H9 (cell line): ENCODE data around the gene HAGH. TPM values are rescaled to one million over a fixed set of nuclear protein-coding genes. Genes with fewer than 3 reads are reported as not detected.

Experiments
- DNase-seq: peaks from one replicate; pipeline ENCODE4 v3.0.0-alpha.2; 2017
- H2AFZ ChIP-seq: one replicate; pipeline ENCODE4 v1.6.1; 2013; ENCODE audit warnings: mild to moderate bottlenecking, low read length, control low read depth, moderate library complexity
- H2AK5ac ChIP-seq: 2 replicates; pipeline ENCODE4 v1.6.1; 2013; ENCODE audit warnings: low read length, control low read depth, mixed read lengths; ENCODE audit not compliant: insufficient read length
- H2BK120ac ChIP-seq: one replicate; pipeline ENCODE4 v1.6.1; 2013; ENCODE audit warnings: low read depth, mild to moderate bottlenecking, low read length, control low read depth, inconsistent platforms; ENCODE audit not compliant: poor library complexity, severe bottlenecking
- H2BK12ac ChIP-seq: 2 replicates; pipeline ENCODE4 v1.6.1; 2013; ENCODE audit warnings: low read length, control low read depth, mixed read lengths, low read depth; ENCODE audit not compliant: insufficient read length
- H2BK15ac ChIP-seq: 2 replicates; pipeline ENCODE4 v1.6.1; 2013; ENCODE audit warnings: low read depth, low read length, control low read depth
- H2BK20ac ChIP-seq: one replicate; pipeline ENCODE4 v1.6.1; 2013; ENCODE audit warnings: low read depth, mild to moderate bottlenecking, low read length, control low read depth, inconsistent platforms; ENCODE audit not compliant: poor library complexity, severe bottlenecking
- H2BK5ac ChIP-seq: 2 replicates; pipeline ENCODE4 v1.6.1; 2013; ENCODE audit warnings: low read length, control low read depth, mixed read lengths; ENCODE audit not compliant: insufficient read length
- H3K14ac ChIP-seq: 2 replicates; pipeline ENCODE4 v1.6.1; 2013; ENCODE audit warnings: low read length, control low read depth; ENCODE audit not compliant: insufficient read depth
- H3K18ac ChIP-seq: 2 replicates; pipeline ENCODE4 v1.6.1; 2013; ENCODE audit warnings: low read depth, mild to moderate bottlenecking, mixed read lengths, low read length, control low read depth; ENCODE audit not compliant: insufficient read length
- H3K23ac ChIP-seq: 2 replicates; pipeline ENCODE4 v1.6.1; 2013; ENCODE audit warnings: low read length, control low read depth, mixed read lengths, low read depth; ENCODE audit not compliant: insufficient read length
- H3K23me2 ChIP-seq: 2 replicates; pipeline ENCODE4 v1.6.1; 2013; ENCODE audit warnings: low read depth, mild to moderate bottlenecking, mixed read lengths, low read length, control low read depth; ENCODE audit not compliant: insufficient read length, poor library complexity, severe bottlenecking
- H3K27ac ChIP-seq: 2 replicates; pipeline ENCODE4 v1.5.1; 2013; ENCODE audit warnings: low read length, control low read depth, mixed read lengths, low read depth; ENCODE audit not compliant: insufficient read length
- H3K27me3 ChIP-seq: 2 replicates; pipeline ENCODE4 v1.6.1; 2013; ENCODE audit warnings: low read length, control low read depth, inconsistent platforms; ENCODE audit not compliant: insufficient read depth
- H3K4ac ChIP-seq: 2 replicates; pipeline ENCODE4 v1.6.1; 2013; ENCODE audit warnings: low read depth, mild to moderate bottlenecking, control low read depth, inconsistent platforms, low read length, moderate library complexity
- H3K4me1 ChIP-seq: 2 replicates; pipeline ENCODE4 v1.6.1; 2013; ENCODE audit warnings: low read length, control low read depth, inconsistent platforms; ENCODE audit not compliant: insufficient read depth
- H3K4me2 ChIP-seq: 2 replicates; pipeline ENCODE4 v1.6.1; 2013; ENCODE audit warnings: low read length, control low read depth, mixed read lengths; ENCODE audit not compliant: insufficient read length, insufficient read depth
- H3K56ac ChIP-seq: 2 replicates; pipeline ENCODE4 v1.6.1; 2013; ENCODE audit warnings: low read depth, mild to moderate bottlenecking, mixed read lengths, low read length, control low read depth; ENCODE audit not compliant: insufficient read length
- H3K79me1 ChIP-seq: 2 replicates; pipeline ENCODE4 v1.6.1; 2013; ENCODE audit warnings: low read depth, mild to moderate bottlenecking, moderate library complexity, low read length, control low read depth, inconsistent platforms; ENCODE audit not compliant: insufficient read depth, poor library complexity, severe bottlenecking
- H3K79me2 ChIP-seq: 2 replicates; pipeline ENCODE4 v1.6.1; 2013; ENCODE audit warnings: low read length, control low read depth, inconsistent platforms; ENCODE audit not compliant: insufficient read depth
- H3K9ac ChIP-seq: 2 replicates; pipeline ENCODE4 v1.6.1; 2013; ENCODE audit warnings: low read length, control low read depth, mixed read lengths; ENCODE audit not compliant: insufficient read length; ENCODE audit errors: extremely low read depth
- H3K9me3 ChIP-seq: one replicate; pipeline ENCODE4 v1.6.1; 2013; ENCODE audit warnings: low read depth, low read length, inconsistent platforms; ENCODE audit not compliant: control insufficient read depth
- H3T11ph ChIP-seq: one replicate; pipeline ENCODE4 v1.6.1; 2013; ENCODE audit warnings: mild to moderate bottlenecking, low read length, control low read depth, inconsistent platforms
- H4K20me1 ChIP-seq: one replicate; pipeline ENCODE4 v1.6.1; 2013; ENCODE audit not compliant: control insufficient read depth, insufficient read length, insufficient read depth
- H4K5ac ChIP-seq: 2 replicates; pipeline ENCODE4 v1.6.1; 2013; ENCODE audit warnings: low read depth, mild to moderate bottlenecking, mixed read lengths, low read length, control low read depth; ENCODE audit not compliant: insufficient read length
- H4K8ac ChIP-seq: replicated peaks from 2 replicates; pipeline ENCODE4 v1.6.1; 2013; ENCODE audit warnings: low read length, control low read depth, mixed read lengths, low read depth; ENCODE audit not compliant: insufficient read length
- H4K91ac ChIP-seq: 2 replicates; pipeline ENCODE4 v1.6.1; 2013; ENCODE audit warnings: low read depth, mild to moderate bottlenecking, moderate library complexity, mixed read lengths, low read length, control low read depth; ENCODE audit not compliant: insufficient read length
- H3K27ac Mint-ChIP-seq, 3 experiments: 2 replicates in 2 of 3; 3 replicates in 1 of 3; pipeline ENCODE4 v1.8.0; 2020 to 2021; ENCODE audit warnings: mixed read lengths in 3 of 3, mild to moderate bottlenecking in 1 of 3, moderate library complexity in 1 of 3
- H3K27me3 Mint-ChIP-seq: 2 replicates; pipeline ENCODE4 v1.8.0; 2021; ENCODE audit warnings: low read depth, mild to moderate bottlenecking, moderate library complexity, mixed read lengths
- H3K36me3 Mint-ChIP-seq, 3 experiments: 2 replicates in 2 of 3; 3 replicates in 1 of 3; pipeline ENCODE4 v1.8.0; 2020 to 2021; ENCODE audit warnings: low read depth in 3 of 3, mixed read lengths in 3 of 3; ENCODE audit not compliant: insufficient read depth in 1 of 3
- H3K4me1 Mint-ChIP-seq, 2 experiments: 2 replicates each; pipeline ENCODE4 v1.8.0; 2020; ENCODE audit warnings: mixed read lengths in 2 of 2
- H3K4me3 Mint-ChIP-seq, 2 experiments: 2 replicates in 1 of 2; 3 replicates in 1 of 2; pipeline ENCODE4 v1.8.0; 2020 to 2021; ENCODE audit warnings: mild to moderate bottlenecking in 2 of 2, mixed read lengths in 2 of 2, moderate library complexity in 1 of 2
- H3K9me3 Mint-ChIP-seq, 2 experiments: 2 replicates in 1 of 2; 3 replicates in 1 of 2; pipeline ENCODE4 v1.8.0; 2020; ENCODE audit warnings: mild to moderate bottlenecking in 2 of 2, mixed read lengths in 2 of 2, moderate library complexity in 1 of 2
- CTCF ChIP-seq: fragments of 200-600 bp; sonication (generic); conservative IDR thresholded peaks from 3 replicates; pipeline ENCODE4 v1.8.0; 2021; ENCODE audit warnings: antibody characterized with exemption, mild to moderate bottlenecking
- WGBS: extraction: QIAGEN DNeasy Blood & Tissue Kit; methylation state at CpG from one replicate; pipeline ENCODE4 v1.1.7; 2013; ENCODE audit warnings: missing lambda C conversion rate, low lambda C conversion rate, mixed read lengths; ENCODE audit not compliant: insufficient read length; ENCODE audit errors: extremely low coverage; 5-methylcytosine and 5-hydroxymethylcytosine counted together
- total RNA-seq: library from RNA; stranded (reverse); gene quantifications from 2 replicates; pipeline ENCODE4 v1.2.1, GENCODE V29; 2021

Gene HAGH
- total RNA-seq, 1 experiment from 2014 or later, result 30.0 TPM

- TF ChIP-seq CTCF, result no peak; the same call in 1 of the 3 replicates
- Histone ChIP-seq H3K14ac (peak overlapping the region; percentile 49; the same call in 1 of the 2 replicates), H4K5ac (no peak overlapping the region), H3K9ac (peak overlapping the region; percentile 56), H3K4me1 (no peaks in the 10 kb centered on the region), H3K27ac (no peak overlapping the region), H3K23me2 (peaks cover 9% of the 10 kb centered on the region), H3K56ac (no peak overlapping the region), H3K9me3 (no peaks in the 10 kb centered on the region), H2AK5ac (no peak overlapping the region), H2BK15ac (no peak overlapping the region), H2BK20ac (no peak overlapping the region), H2AFZ (no peak overlapping the region), H3K4me2 (peak overlapping the region; percentile 64), H3K23ac (no peak overlapping the region), H2BK12ac (no peak overlapping the region), H4K8ac (no peak overlapping the region), H3K4ac (no peak overlapping the region), H3K79me1 (peaks cover 5% of the 10 kb centered on the region), H2BK5ac (no peak overlapping the region), H3K27me3 (no peaks in the 10 kb centered on the region), H3K18ac (no peak overlapping the region), H3T11ph (no peak overlapping the region), H4K20me1 (no peaks in the 10 kb centered on the region), H2BK120ac (no peak overlapping the region), H3K79me2 (no peaks in the 10 kb centered on the region; the same call in 1 of the 2 replicates), H4K91ac (no peak overlapping the region)
- DNase-seq, result no peak
- H3K4me3 Mint-ChIP-seq, result peak overlapping the region; percentile 95 to 98
- peaks cover 3 to 19% of the 10 kb centered on the region in 2 experiments for H3K4me1 Mint-ChIP-seq
- peaks cover 9 to 36% (median 16%) of the 10 kb centered on the region in 3 experiments; a peak in 6 of 7 replicates for H3K36me3 Mint-ChIP-seq
- no peak overlapping the region for H3K27ac Mint-ChIP-seq
- H3K9me3 Mint-ChIP-seq, result no peaks in the 10 kb centered on the region
- no CpG with 5 or more reads among the region's 45 CpGs for WGBS
- no peaks in the 10 kb centered on the region; the same call in 1 of the 2 replicates for H3K27me3 Mint-ChIP-seq
These were observed 52.8 kb downstream of the HAGH start for GRCh38 chr16:1773703-1774447.
